H54 (cell line): ENCODE measurements around the gene NRXN3.

Experiments used
- DNase-seq: peaks from one replicate; pipeline ENCODE4 v3.0.0; 2011; ENCODE audit warnings: low spot score, mixed read lengths; ENCODE audit not compliant: insufficient read length
- FAIRE-seq: peaks from 3 replicates; lab custom pipeline; 2011; peaks lifted over from hg19 to GRCh38; lab: Jason Lieb, UNC
- POLR2A ChIP-seq: IDR thresholded peaks from 2 replicates; pipeline ENCODE4 v1.6.1; 2011; ENCODE audit warnings: low read depth, mild to moderate bottlenecking, low read length

NRXN3 gene

GRCh38 chr14:78785265-78785664 lies 615.1 kb downstream of the NRXN3 start:
- FAIRE-seq (no peak), DNase-seq (no peak)
- no peak for TF ChIP-seq POLR2A

DNA sequence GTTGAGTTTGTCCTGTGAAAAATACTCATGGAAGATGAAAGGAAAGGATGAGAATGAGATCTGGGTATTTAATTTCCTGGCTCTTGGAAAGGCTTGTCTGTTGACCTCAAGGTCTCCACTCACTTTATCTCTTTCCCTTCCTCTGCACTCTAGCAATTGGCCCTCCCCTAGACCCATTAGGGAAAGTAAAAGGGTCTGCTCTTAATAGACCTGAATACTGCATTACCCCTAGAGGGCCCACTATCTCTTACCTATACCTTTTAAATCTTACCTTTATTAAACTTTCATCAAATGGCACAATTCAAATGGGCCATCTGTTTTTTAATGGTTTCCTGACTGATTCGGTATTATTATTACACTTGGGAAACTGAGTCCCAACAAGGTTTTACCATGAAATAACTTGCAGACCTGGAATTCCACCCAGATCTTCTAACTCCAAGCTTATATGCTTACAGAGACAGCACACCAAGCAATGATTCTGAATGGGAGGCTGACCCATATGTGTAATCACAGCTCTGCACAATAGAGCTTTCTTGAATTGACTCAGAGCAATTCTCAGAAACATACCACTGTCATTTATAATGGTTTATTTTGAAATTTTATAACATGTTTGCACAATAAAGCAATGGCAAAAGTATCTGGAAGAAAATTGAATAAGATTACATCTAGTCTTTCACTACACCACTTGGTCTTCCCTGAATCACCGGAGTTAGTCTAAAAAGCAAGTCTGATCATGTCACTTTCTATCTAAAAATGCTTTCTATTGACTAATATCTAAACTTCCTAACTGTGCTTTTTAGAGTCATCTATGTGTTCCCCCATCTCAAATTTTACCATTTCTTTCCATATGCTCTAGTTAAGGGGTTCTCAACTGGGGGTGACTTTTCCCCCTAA lies 618.5 kb downstream of the NRXN3 start:
- TF ChIP-seq POLR2A: no peak
- FAIRE-seq (no peak), DNase-seq (no peak)

DNA sequence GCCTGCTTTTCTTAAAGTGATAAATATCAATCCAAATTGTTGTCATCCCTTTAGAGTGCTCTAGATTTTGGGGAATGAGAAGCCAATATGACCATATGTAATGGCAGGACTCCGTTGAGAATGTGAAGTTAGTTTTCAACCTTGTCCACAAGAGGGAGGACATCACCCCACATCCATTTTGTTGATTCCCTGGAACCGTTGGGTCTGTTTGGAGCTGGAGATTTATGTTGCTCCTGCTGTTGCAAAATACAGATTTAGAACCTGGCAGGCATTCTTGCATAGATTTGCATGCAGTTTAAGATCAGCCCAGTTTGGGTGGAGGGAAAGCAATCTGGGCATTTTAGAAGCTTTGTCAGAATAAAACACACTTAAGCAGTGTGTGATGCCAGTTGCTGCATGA lies 620.1 kb downstream of the NRXN3 start:
- no peak for FAIRE-seq
- TF ChIP-seq POLR2A: no peak
- no peak for DNase-seq

- FAIRE-seq (no peak), DNase-seq (no peak)
- no peak for TF ChIP-seq POLR2A
These were observed 628.6 kb downstream of the NRXN3 start for GRCh38 chr14:78798757-78799156.

GRCh38 chr14:78805570-78805969 lies 635.4 kb downstream of the NRXN3 start:
- no peak for TF ChIP-seq POLR2A
- no peak for FAIRE-seq
- no peak for DNase-seq

DNA sequence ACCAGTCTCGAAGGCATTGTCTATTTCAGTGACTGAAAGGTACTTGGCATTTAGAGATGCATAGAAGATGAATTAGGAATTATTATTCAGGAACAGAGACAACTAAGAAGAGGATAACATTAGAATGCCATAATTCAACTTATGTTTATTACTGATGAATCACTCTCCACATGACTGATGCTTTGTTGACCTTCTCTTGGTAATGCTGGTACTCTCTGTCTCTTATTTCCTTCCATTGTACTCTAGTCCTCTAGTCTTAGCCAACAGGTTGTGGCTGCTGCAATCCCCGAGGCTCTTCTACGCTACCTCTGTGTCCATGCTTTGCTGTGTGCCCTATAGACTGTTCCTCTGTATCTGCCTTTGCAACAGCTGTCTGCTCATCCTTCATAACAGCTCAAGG lies 652.9 kb downstream of the NRXN3 start:
- TF ChIP-seq POLR2A: no peak
- FAIRE-seq (no peak), DNase-seq (no peak)

- TF ChIP-seq POLR2A: no peak
- FAIRE-seq: no peak
- DNase-seq: no peak
These were observed 653.3 kb downstream of the NRXN3 start for GRCh38 chr14:78823516-78823915.

GRCh38 chr14:78829274-78829673 lies 659.1 kb downstream of the NRXN3 start:
- FAIRE-seq (no peak), DNase-seq (no peak)
- TF ChIP-seq POLR2A: no peak

DNA sequence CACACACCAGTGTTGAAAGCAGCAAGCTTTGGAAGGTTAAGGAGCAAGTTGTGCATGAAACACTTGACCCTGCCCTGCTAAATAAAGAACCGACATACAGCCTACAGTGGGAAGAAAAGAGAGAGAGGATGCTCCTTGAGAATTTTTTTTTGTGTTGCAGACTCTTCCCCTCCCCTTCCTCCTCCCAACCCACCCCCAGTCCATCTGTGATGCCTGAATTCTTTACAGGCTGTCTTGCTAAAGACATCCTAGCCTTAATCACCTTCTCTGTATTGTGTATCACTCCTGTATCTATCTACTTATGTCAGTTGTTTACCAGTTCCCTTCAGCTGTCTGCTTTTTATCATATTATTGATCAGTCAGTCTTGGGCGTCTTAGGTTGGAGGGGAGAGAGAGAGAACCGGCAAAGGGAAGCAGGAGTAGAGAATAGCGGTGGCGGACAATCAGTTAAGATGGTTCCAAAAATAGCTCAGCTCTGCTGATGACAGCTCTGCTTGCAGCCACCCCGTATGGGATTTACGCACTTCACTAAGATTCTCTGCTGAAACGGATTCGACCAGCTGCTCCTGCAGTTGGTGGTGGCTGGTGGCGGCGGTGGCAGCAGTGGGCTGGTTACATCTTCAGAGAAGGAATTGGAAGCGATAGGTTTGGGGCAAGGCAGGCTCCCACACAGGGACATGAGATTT lies 664.7 kb downstream of the NRXN3 start:
- FAIRE-seq: no peak
- no peak for DNase-seq
- TF ChIP-seq POLR2A: no peak

GRCh38 chr14:78835909-78836308 lies 665.7 kb downstream of the NRXN3 start:
- no peak for TF ChIP-seq POLR2A
- DNase-seq: no peak
- FAIRE-seq: no peak

DNA sequence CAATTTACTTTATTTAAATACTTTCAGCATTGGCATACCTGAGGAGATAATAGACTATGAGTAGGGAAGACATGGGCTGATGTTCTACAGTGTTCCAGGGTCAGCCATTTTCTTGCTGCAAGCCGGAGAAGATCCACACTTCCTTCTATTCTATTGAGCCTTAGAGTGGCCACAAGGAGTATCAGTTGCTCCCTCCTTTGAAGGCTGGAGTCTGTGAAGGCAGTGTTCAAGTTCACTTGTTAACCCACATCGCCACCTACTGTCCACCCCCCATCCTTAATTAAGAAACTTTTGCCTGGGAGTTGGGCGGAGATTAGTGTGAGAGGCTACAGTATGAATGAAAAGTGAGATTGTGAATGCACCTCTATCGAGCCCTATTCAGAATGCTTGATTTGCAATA lies 666.6 kb downstream of the NRXN3 start:
- DNase-seq (peak; percentile 7), FAIRE-seq (no peak)
- no peak for TF ChIP-seq POLR2A

DNA sequence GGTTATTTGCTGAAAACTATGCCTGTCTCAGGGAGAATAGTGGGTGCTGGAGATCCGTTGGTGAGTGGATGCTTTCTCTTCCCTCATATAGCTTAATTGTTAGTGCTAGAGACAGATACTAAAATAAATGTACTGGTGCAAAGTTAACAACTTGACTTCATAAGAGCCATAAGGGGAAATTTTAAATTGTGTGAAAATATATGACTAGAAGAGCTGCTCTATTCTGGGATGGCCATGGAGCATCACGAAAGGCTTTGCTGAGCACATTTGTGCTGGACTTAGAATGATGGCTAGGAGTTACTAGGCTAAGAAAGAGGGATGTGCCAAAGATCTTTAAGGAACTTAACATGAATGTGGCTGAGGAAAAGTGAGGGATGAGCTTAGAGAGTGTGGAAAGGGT lies 668.8 kb downstream of the NRXN3 start:
- no peak for TF ChIP-seq POLR2A
- no peak for FAIRE-seq
- no peak for DNase-seq

DNA sequence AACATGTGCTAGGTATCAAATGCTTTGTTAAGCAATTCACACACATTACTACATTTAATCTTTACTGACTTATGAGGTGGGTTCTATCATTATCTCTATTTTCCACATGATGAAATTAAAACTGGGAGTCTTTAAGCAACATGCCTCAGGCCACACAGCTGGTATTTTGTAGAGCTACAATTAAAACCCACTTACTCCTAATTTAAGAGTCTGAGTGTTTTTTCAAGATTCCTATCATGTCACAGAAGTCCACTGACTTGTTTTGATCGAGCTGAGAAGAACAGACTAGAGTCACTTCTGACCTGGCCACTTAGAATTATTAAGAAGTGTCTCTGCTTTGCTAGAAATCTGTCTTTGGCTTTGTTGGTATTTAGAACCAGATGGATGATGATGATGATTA lies 670.7 kb downstream of the NRXN3 start:
- FAIRE-seq (no peak), DNase-seq (no peak)
- TF ChIP-seq POLR2A: no peak

DNA sequence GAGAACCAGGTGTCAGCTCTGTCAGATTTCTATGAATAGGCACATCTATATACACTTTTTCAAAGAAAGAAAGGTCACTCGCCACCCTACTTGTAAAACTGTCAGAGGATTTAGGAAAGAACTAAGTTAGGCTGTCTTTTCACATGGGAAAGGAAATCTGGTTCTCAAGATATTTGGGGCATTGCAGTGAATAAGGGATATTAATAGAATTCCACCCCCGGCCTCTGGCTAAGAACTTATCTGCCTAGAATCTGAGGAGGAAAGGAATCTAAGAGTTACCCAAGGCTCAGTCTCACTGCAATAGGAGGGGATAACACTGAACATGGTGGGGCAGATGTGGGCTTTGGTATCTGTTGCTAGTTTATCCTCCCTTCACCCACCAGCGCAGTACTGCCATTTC lies 677.6 kb downstream of the NRXN3 start:
- no peak for TF ChIP-seq POLR2A
- FAIRE-seq (no peak), DNase-seq (no peak)
